ENCODE data around the gene MBP.

DNA sequence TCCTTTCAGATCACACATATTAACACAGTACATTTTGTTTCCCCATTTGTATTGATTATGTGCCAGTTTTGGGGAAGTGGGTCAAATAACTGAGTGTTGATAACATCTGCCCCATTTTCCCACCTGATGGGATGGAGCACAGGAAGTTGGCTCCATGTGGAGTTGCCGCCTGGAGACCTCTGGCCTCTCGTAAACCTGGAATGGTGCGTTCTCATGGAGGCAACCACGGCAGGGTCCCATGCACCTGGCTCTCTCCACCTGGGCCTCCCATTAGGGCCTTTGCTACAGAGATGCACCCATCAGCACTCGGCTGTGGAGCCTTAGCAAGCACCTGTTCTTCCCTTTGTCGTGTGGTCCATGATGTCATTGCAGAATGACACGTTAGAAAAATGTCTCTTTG, 130.6 kb downstream of the MBP start:
- TF ChIP-seq, protein P1, sequence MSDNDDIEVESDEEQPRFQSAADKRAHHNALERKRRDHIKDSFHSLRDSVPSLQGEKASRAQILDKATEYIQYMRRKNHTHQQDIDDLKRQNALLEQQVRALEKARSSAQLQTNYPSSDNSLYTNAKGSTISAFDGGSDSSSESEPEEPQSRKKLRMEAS (IDR thresholded peaks at IDR 0.05) = no peak
- TF ChIP-seq YY1 (IDR thresholded peaks at IDR 0.05; ENCODE audit: low read depth) = no peak
- TF ChIP-seq, protein P2, sequence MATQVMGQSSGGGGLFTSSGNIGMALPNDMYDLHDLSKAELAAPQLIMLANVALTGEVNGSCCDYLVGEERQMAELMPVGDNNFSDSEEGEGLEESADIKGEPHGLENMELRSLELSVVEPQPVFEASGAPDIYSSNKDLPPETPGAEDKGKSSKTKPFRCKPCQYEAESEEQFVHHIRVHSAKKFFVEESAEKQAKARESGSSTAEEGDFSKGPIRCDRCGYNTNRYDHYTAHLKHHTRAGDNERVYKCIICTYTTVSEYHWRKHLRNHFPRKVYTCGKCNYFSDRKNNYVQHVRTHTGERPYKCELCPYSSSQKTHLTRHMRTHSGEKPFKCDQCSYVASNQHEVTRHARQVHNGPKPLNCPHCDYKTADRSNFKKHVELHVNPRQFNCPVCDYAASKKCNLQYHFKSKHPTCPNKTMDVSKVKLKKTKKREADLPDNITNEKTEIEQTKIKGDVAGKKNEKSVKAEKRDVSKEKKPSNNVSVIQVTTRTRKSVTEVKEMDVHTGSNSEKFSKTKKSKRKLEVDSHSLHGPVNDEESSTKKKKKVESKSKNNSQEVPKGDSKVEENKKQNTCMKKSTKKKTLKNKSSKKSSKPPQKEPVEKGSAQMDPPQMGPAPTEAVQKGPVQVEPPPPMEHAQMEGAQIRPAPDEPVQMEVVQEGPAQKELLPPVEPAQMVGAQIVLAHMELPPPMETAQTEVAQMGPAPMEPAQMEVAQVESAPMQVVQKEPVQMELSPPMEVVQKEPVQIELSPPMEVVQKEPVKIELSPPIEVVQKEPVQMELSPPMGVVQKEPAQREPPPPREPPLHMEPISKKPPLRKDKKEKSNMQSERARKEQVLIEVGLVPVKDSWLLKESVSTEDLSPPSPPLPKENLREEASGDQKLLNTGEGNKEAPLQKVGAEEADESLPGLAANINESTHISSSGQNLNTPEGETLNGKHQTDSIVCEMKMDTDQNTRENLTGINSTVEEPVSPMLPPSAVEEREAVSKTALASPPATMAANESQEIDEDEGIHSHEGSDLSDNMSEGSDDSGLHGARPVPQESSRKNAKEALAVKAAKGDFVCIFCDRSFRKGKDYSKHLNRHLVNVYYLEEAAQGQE (IDR thresholded peaks at IDR 0.05; ENCODE audit: low read depth) = no peak
- TF ChIP-seq TCF12 (IDR thresholded peaks at IDR 0.05; ENCODE audit: low read depth) = no peak
- TF ChIP-seq EP300 (IDR thresholded peaks at IDR 0.05; ENCODE audit: borderline replicate concordance) = no peak
- no peak for TF ChIP-seq TAF1 (IDR thresholded peaks at IDR 0.05; ENCODE audit: low read depth)
- no peak for TF ChIP-seq EGR1 (IDR thresholded peaks at IDR 0.05)
- TF ChIP-seq TEAD4 (IDR thresholded peaks at IDR 0.05) = no peak
- no peak for TF ChIP-seq RAD21 (IDR thresholded peaks at IDR 0.05; ENCODE audit: low read depth)
- TF ChIP-seq FOXM1 (IDR thresholded peaks at IDR 0.05; ENCODE audit: borderline replicate concordance, low read depth) = no peak
- no peak for TF ChIP-seq ZBTB7A (IDR thresholded peaks at IDR 0.05; ENCODE audit: low read depth)
- TF ChIP-seq, protein P3, sequence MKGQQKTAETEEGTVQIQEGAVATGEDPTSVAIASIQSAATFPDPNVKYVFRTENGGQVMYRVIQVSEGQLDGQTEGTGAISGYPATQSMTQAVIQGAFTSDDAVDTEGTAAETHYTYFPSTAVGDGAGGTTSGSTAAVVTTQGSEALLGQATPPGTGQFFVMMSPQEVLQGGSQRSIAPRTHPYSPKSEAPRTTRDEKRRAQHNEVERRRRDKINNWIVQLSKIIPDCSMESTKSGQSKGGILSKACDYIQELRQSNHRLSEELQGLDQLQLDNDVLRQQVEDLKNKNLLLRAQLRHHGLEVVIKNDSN (IDR thresholded peaks at IDR 0.05) = no peak
- TF ChIP-seq CEBPB (IDR thresholded peaks at IDR 0.05) = no peak
